GM12892 (cell line): Measurements from ENCODE around the gene CUL2.
"Not testable (repeated sequence)": the region's sequence is repeated elsewhere in the genome, so short reads cannot be mapped to it uniquely, and the experiment has no call there.

Source experiments
- DNase-seq: peaks from one replicate; pipeline ENCODE4 v3.0.0; 2011; ENCODE audit not compliant: insufficient read length
- FAIRE-seq: peaks from 2 replicates; lab custom pipeline; 2011; peaks lifted over from hg19 to GRCh38; lab: Jason Lieb, UNC
- POLR2A ChIP-seq: IDR thresholded peaks from 2 replicates; pipeline ENCODE4 v1.6.1; 2011; ENCODE audit warnings: low read depth, low read length, control low read depth
- POLR2AphosphoS5 ChIP-seq: IDR thresholded peaks from 2 replicates; pipeline ENCODE4 v1.6.1; 2011; ENCODE audit warnings: low read depth, low read length, control low read depth
- TAF1 ChIP-seq: IDR thresholded peaks from 2 replicates; pipeline ENCODE4 v1.6.1; 2011; ENCODE audit warnings: low read depth, mild to moderate bottlenecking, control low read depth, low read length, borderline replicate concordance

Gene CUL2

DNA sequence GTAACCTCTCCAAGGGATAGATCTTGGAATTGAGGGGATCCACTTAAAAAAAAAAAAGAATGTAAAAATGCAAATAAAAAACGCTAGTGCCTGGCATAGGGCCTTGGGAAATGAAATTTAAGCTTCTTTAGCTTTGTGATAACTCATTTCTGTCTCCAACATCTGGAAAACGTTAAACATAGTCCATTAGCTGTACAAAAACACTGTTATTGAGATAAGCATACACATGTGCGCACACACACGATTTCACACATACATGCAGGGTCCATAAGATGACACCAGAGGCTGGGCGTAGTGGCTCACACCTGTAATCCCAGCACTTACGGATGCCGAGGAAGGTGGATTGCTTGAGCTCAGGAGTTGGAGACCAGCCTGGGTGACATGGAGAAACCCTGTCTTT, 13.7 kb upstream of the CUL2 start:
- TF ChIP-seq POLR2AphosphoS5 (no peak), POLR2A (no peak), TAF1 (no peak)
- DNase-seq = no peak
- FAIRE-seq = no peak

DNA sequence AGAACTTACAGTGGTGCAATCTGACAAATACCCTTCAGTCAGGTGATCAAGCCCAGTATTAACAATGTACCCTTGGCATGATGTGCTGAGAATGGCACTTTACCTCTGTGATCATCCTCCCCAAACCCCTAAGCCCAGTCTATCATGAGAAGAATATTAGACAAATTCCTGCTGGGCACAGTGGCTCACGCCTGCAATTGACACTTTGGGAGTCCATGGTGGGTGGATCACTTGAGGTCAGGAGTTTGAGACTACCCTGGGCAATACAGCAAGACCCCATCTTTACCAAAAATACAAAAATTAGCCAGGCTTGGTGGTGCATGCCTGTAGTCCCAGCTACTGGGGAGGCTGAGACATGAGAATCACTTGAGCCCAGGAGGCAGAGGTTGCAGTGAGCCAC, 7.4 kb upstream of the CUL2 start:
- no peak for TF ChIP-seq TAF1
- TF ChIP-seq POLR2AphosphoS5 = no peak
- TF ChIP-seq POLR2A = no peak
- DNase-seq = no peak
- FAIRE-seq = no peak

- TF ChIP-seq POLR2AphosphoS5 (no peak), POLR2A (no peak), TAF1 (no peak)
- FAIRE-seq (no peak), DNase-seq (no peak)
Observed at GRCh38 chr10:35096312-35096711, 6.2 kb upstream of the CUL2 start.

DNA sequence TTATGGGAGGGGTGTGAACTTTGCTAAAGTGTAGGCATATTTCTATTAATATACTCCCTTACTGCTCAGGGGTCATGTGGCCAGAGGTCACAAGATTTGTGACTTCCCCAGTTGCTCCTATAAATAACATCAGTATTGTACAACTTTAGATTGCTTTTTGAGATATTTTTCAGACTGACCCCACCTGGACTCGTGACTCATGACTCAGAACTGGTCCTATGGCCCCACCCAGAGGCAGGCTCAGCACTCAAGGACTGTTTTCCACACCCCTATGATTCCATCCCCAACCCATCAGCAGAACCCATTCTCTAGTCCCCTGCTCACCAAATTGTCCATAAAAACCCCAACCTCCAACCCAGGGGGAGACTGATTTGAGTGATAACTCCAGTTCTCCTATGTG, 2.7 kb upstream of the CUL2 start:
- no peak for DNase-seq

DNA sequence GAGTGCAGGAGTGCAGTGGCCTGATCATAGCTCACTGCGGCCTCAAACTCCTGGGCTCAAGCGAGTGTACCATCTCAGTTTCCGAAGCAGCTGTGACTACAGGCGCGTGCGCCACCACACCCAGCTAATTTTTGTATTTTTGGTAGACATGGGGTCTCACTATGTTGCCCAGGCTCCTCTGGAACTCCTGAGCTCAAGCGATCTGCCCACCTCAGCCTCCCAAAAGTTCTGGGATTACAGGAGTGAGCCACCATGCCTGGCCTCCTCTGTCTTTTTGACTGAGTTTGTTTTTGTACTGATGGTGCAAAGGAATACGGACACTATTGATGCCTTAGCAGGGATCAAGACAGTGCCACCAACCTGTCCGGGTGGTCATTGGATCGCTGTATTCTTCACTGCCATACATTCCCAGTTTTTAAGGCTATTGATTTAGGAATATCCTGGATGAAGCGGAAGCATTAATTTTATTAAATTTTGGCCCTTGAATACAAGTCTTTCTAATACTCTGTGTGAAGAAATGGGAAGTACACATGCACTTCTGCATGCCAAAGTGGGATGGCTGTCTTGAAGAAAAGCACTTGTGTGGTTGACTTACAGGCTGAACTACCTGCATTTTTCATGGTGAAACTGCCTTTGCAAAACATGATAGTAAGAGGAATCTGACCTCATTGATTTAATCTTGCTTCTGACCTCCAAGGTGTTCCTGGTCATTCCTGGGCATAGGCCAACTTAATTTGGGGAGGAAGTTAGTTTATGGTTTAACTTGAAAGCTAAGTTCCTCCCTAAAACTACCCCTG, 2.1 kb upstream of the CUL2 start:
- TF ChIP-seq POLR2A = no peak
- no peak for TF ChIP-seq TAF1
- TF ChIP-seq POLR2AphosphoS5 = no peak
- DNase-seq (no peak), FAIRE-seq (no peak)

More for the DNA sequence above, 2.7 kb upstream of the CUL2 start:
- no peak for TF ChIP-seq TAF1
- no peak for TF ChIP-seq POLR2AphosphoS5
- FAIRE-seq = no peak

DNA sequence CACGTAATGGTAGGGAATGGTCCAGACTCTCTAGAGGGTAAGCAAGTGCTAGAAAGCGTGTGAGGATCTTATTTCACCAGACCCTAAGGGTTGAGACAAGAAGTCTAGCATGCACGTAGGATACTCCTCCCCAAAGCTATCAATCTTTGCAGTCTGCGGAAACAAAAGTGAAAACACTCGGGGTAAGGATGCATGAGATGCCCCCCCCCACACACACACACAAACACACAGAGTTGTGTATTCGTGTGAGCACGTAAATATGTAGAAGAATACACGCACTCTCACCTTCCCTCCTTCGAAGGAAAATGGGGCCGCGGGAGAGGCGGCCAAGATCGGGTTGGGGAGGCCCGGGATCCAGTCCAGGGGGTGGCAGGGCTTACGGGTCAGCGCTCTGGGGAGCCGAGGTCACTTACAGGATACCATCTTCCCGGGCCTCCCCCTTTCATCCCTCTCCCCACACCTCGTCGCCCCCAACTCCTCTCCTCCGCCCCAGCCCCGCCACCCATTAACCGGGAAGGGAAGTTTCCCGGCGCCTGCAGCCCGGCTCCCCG, 455 bp downstream of the CUL2 start:
- DNase-seq (peak; percentile 36), FAIRE-seq (no peak)
- TF ChIP-seq POLR2AphosphoS5 = no peak
- no peak for TF ChIP-seq TAF1
- TF ChIP-seq POLR2A = no peak

- DNase-seq = no peak
- no peak for FAIRE-seq
- no peak for TF ChIP-seq POLR2AphosphoS5
- no peak for TF ChIP-seq POLR2A
- TF ChIP-seq TAF1 = no peak
Observed at GRCh38 chr10:35083242-35083641, 6.9 kb downstream of the CUL2 start.

DNA sequence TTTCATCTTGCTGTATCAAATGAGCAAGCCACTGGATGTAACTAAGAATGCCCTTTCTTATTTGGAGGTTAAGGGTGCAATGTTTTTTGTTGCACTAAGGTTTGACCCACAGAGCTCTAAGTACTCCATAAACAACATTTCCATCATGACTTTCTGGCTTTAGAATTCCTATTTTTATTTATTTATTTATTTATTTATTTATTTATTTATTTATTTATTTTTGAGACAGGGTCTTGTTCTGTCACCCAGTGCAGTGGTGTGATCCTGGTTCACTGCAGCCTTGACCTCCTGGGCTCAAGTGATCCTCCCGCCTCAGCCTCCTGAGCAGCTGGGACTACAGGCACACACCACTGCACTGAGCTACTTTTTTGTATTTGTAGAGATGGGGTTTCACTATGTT, 9.9 kb downstream of the CUL2 start:
- DNase-seq, FAIRE-seq: not testable (repeated sequence)

GRCh38 chr10:35079763-35080162, 10.4 kb downstream of the CUL2 start:
- FAIRE-seq = no peak
- TF ChIP-seq POLR2AphosphoS5 (no peak), POLR2A (no peak), TAF1 (no peak)
- DNase-seq = no peak

- FAIRE-seq (no peak), DNase-seq (no peak)
- no peak for TF ChIP-seq POLR2AphosphoS5
- TF ChIP-seq POLR2A = no peak
- TF ChIP-seq TAF1 = no peak
Observed at GRCh38 chr10:35079265-35079664, 10.9 kb downstream of the CUL2 start.

- TF ChIP-seq POLR2AphosphoS5 = no peak
- no peak for TF ChIP-seq POLR2A
- TF ChIP-seq TAF1 = no peak
- FAIRE-seq = no peak
- no peak for DNase-seq
Observed at GRCh38 chr10:35075228-35075627, 14.9 kb downstream of the CUL2 start.

DNA sequence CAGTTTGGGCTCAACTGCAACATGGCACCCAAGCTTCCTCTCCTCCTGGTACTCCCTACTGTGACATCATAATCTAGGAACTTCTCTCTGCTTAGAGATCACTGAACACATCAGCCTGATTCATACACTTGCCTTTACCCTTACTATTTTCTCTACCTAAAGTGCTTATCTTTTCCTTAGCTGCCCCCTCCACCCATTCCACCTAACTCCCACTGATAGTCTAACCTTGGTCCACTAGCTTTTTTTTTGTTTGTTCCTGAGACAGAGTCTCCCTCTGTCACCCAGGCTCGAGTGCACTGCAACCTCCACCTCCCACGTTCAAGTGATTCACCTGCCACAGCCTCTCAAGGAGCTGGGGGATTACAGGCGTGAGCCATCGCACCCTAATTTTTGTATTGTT, 15.9 kb downstream of the CUL2 start:
- FAIRE-seq (no peak), DNase-seq (no peak)
- no peak for TF ChIP-seq POLR2AphosphoS5
- TF ChIP-seq TAF1 = no peak
- TF ChIP-seq POLR2A = no peak
